ENCODE measurements around the gene SYNE2.
"Not testable (repeated sequence)": the region's sequence is repeated elsewhere in the genome, so short reads cannot be mapped to it uniquely, and the experiment has no call there.

Gene SYNE2

GRCh38 chr14:63852817-63853731 is at the start of gene SYNE2:
TSS of gene SYNE2 (plus strand) at chr14:63853004. CDS start at chr14:63909149, 56,145 bp downstream.
- DNase-seq = peak; percentile 74

- DNase-seq = not testable (repeated sequence)
Measured at GRCh38 chr14:63803221-63803791, 49.5 kb upstream of the SYNE2 start.

- not testable (repeated sequence) for DNase-seq
Measured at GRCh38 chr14:63806064-63806463, 46.7 kb upstream of the SYNE2 start.

- DNase-seq = not testable (repeated sequence)
Measured at GRCh38 chr14:63811692-63812091, 41.1 kb upstream of the SYNE2 start.

- no peak for DNase-seq
Measured at GRCh38 chr14:63833728-63834127, 19.1 kb upstream of the SYNE2 start.

GRCh38 chr14:63840981-63841380 is 11.8 kb upstream of the SYNE2 start:
- no peak for DNase-seq

GRCh38 chr14:63843796-63844195 is 9.0 kb upstream of the SYNE2 start:
- DNase-seq = no peak

GRCh38 chr14:63848890-63849289 is 3.9 kb upstream of the SYNE2 start:
- DNase-seq = no peak

- peak; percentile 74 for DNase-seq
Measured at GRCh38 chr14:63852271-63852816, 460 bp upstream of the SYNE2 start.

- DNase-seq = peak; percentile 49
Measured at GRCh38 chr14:63853831-63854293, 1.1 kb downstream of the SYNE2 start.

- DNase-seq = no peak
Measured at GRCh38 chr14:63854330-63854729, 1.5 kb downstream of the SYNE2 start.

- DNase-seq = peak; percentile 20
Measured at GRCh38 chr14:63855281-63855680, 2.5 kb downstream of the SYNE2 start.

- DNase-seq = no peak
Measured at GRCh38 chr14:63857466-63858030, 4.7 kb downstream of the SYNE2 start.

- DNase-seq = no peak
Measured at GRCh38 chr14:63860146-63860545, 7.3 kb downstream of the SYNE2 start.

- DNase-seq = no peak
Measured at GRCh38 chr14:63862163-63862562, 9.4 kb downstream of the SYNE2 start.

- no peak for DNase-seq
Measured at GRCh38 chr14:63863004-63863403, 10.2 kb downstream of the SYNE2 start.

- not testable (repeated sequence) for DNase-seq
Measured at GRCh38 chr14:63864775-63865174, 12.0 kb downstream of the SYNE2 start.

GRCh38 chr14:63867933-63868921 is 15.4 kb downstream of the SYNE2 start:
- no peak for DNase-seq

- DNase-seq = peak; percentile 91
Measured at GRCh38 chr14:63869940-63870752, 17.3 kb downstream of the SYNE2 start.

- DNase-seq = not testable (repeated sequence)
Measured at GRCh38 chr14:63870753-63871037, 17.9 kb downstream of the SYNE2 start.

- peak; percentile 32 for DNase-seq
Measured at GRCh38 chr14:63874223-63874622, 21.4 kb downstream of the SYNE2 start.
